Fibroblast of pulmonary artery (primary cell): ENCODE results near the gene ACSBG1.

Experiments used
- DNase-seq: peaks from one replicate; pipeline ENCODE4 v3.0.0-alpha.2; 2010; ENCODE audit warnings: low read depth
- H3K4me3 ChIP-seq: replicated peaks from 2 replicates; pipeline ENCODE4 v1.5.1; 2011; ENCODE audit warnings: low read depth, mild to moderate bottlenecking, control low read depth, low read length, moderate library complexity
- CTCF ChIP-seq: IDR thresholded peaks from 2 replicates; pipeline ENCODE4 v1.5.1; 2011; ENCODE audit warnings: mild to moderate bottlenecking, control low read depth, low read length, inconsistent platforms; ENCODE audit errors: missing control alignments

The ACSBG1 gene

GRCh38 chr15:78131295-78132061 lies 102.9 kb downstream of the ACSBG1 start, which contains the start of gene CIB2:
Gene CIB2 (minus strand): TSS chr15:78131445. CDS start chr15:78131215, 230 bp downstream.
- TF ChIP-seq CTCF = no peak
- peak; percentile 53 for DNase-seq
- peak within 1 kb of the TSS; percentile 66 for H3K4me3 ChIP-seq

GRCh38 chr15:78130466-78131294 lies 103.7 kb downstream of the ACSBG1 start:
- peak overlapping the region; percentile 14 for H3K4me3 ChIP-seq
- DNase-seq = no peak

GRCh38 chr15:78129751-78130287 lies 104.5 kb downstream of the ACSBG1 start:
- DNase-seq = no peak
- no peak for TF ChIP-seq CTCF
- H3K4me3 ChIP-seq = no peak overlapping the region

More at GRCh38 chr15:78130466-78131294, 103.7 kb downstream of the ACSBG1 start:
- TF ChIP-seq CTCF = no peak

- no peak overlapping the region for H3K4me3 ChIP-seq
- TF ChIP-seq CTCF = no peak
- no peak for DNase-seq
These were observed 105.2 kb downstream of the ACSBG1 start for GRCh38 chr15:78129077-78129750.

- no peak for DNase-seq
- H3K4me3 ChIP-seq = no peak overlapping the region
- TF ChIP-seq CTCF = no peak
These were observed 106.5 kb downstream of the ACSBG1 start for GRCh38 chr15:78127882-78128281.

GRCh38 chr15:78125267-78125666 lies 109.1 kb downstream of the ACSBG1 start:
- no peak for DNase-seq
- no peak for TF ChIP-seq CTCF

More at GRCh38 chr15:78125267-78125666, 109.1 kb downstream of the ACSBG1 start:
- H3K4me3 ChIP-seq = no peak overlapping the region
